Loucy (cell line): ENCODE results near the gene PRDM12.

Experiments
- H2AFZ ChIP-seq: fragments of 200-600 bp; sonication (generic); 2 replicates; pipeline ENCODE4 v1.6.0; 2016; ENCODE audit warnings: antibody characterized with exemption, mild to moderate bottlenecking, low read length, moderate library complexity
- H3F3A ChIP-seq: fragments of 200-600 bp; 2 replicates; pipeline ENCODE4 v1.6.0; 2016; ENCODE audit warnings: antibody characterized with exemption, low read depth, mild to moderate bottlenecking
- H3K27me3 ChIP-seq: fragments of 200-600 bp; sonication (generic); 2 replicates; pipeline ENCODE4 v1.6.1; 2014; ENCODE audit warnings: low read length, mild to moderate bottlenecking; ENCODE audit not compliant: insufficient read depth, poor library complexity, severe bottlenecking
- H3K36me3 ChIP-seq: fragments of 200-600 bp; sonication (generic); 2 replicates; pipeline ENCODE4 v1.6.1; 2016; ENCODE audit warnings: low read length; ENCODE audit not compliant: insufficient read depth
- H3K4me1 ChIP-seq: fragments of 200-600 bp; sonication (generic); 2 replicates; pipeline ENCODE4 v1.5.1; 2014; ENCODE audit warnings: low read length, mild to moderate bottlenecking; ENCODE audit not compliant: insufficient read depth, poor library complexity, severe bottlenecking
- H3K4me2 ChIP-seq: fragments of 200-600 bp; sonication (generic); 2 replicates; pipeline ENCODE4 v1.6.0; 2014; ENCODE audit warnings: antibody characterized with exemption, low read length, low read depth, mild to moderate bottlenecking; ENCODE audit not compliant: poor library complexity, severe bottlenecking
- H3K4me3 ChIP-seq: fragments of 200-600 bp; sonication (generic); 2 replicates; pipeline ENCODE4 v1.5.1; 2014; ENCODE audit warnings: low read length, mild to moderate bottlenecking, mixed read lengths; ENCODE audit not compliant: poor library complexity, severe bottlenecking
- H3K79me2 ChIP-seq: fragments of 200-600 bp; sonication (generic); 2 replicates; pipeline ENCODE4 v1.6.1; 2014; ENCODE audit warnings: low read length; ENCODE audit not compliant: insufficient read depth
- H3K9ac ChIP-seq: fragments of 200-600 bp; sonication (generic); 2 replicates; pipeline ENCODE4 v1.6.0; 2014; ENCODE audit warnings: mild to moderate bottlenecking, low read depth, low read length, moderate library complexity; ENCODE audit not compliant: poor library complexity, severe bottlenecking
- H3K9me2 ChIP-seq: fragments of 200-600 bp; sonication (generic); replicated peaks from 2 replicates; pipeline ENCODE4 v1.6.1; 2016; ENCODE audit warnings: low read depth, low read length, mixed read lengths
- H3K9me3 ChIP-seq: fragments of 200-600 bp; sonication (generic); 2 replicates; pipeline ENCODE4 v1.6.1; 2014; ENCODE audit warnings: mild to moderate bottlenecking, antibody characterized with exemption, low read length, low read depth; ENCODE audit not compliant: insufficient read depth
- H4K20me1 ChIP-seq: fragments of 200-600 bp; sonication (generic); 2 replicates; pipeline ENCODE4 v1.6.0; 2014; ENCODE audit warnings: antibody characterized with exemption, low read length, mild to moderate bottlenecking; ENCODE audit not compliant: insufficient read depth, poor library complexity, severe bottlenecking
- CTCF ChIP-seq: fragments of 200-600 bp; sonication (generic); conservative IDR thresholded peaks from 2 replicates; pipeline ENCODE4 v1.5.1; 2014; ENCODE audit warnings: mild to moderate bottlenecking, antibody characterized with exemption, low read length
- EZH2phosphoT487 ChIP-seq: fragments of 200-600 bp; IDR thresholded peaks from 2 replicates; pipeline ENCODE4 v1.6.1; 2018; ENCODE audit warnings: antibody characterized with exemption, mild to moderate bottlenecking, moderate library complexity, borderline replicate concordance

PRDM12 gene

GRCh38 chr9:130636648-130637020, 27.8 kb upstream of the PRDM12 start:
- Histone ChIP-seq H3K36me3 (peaks cover 4% of the 10 kb centered on the region; the same call in 1 of the 2 replicates), H3K79me2 (no peaks in the 10 kb centered on the region), H2AFZ (no peak overlapping the region), H3K4me3 (no peak overlapping the region), H3K4me1 (no peaks in the 10 kb centered on the region), H3K9me3 (no peaks in the 10 kb centered on the region), H3K9ac (no peak overlapping the region), H3K4me2 (no peak overlapping the region), H3K27me3 (no peaks in the 10 kb centered on the region), H3K9me2 (no peaks in the 10 kb centered on the region), H4K20me1 (no peaks in the 10 kb centered on the region), H3F3A (no peaks in the 10 kb centered on the region)
- TF ChIP-seq CTCF = no peak
- no peak for TF ChIP-seq EZH2phosphoT487

- Histone ChIP-seq H3K4me3 (no peak overlapping the region), H3K79me2 (no peaks in the 10 kb centered on the region), H2AFZ (no peak overlapping the region), H3K9me2 (no peaks in the 10 kb centered on the region), H3K36me3 (no peaks in the 10 kb centered on the region; the same call in 1 of the 2 replicates), H3K9ac (no peak overlapping the region), H3F3A (no peaks in the 10 kb centered on the region), H3K4me1 (no peaks in the 10 kb centered on the region), H4K20me1 (no peaks in the 10 kb centered on the region), H3K27me3 (no peaks in the 10 kb centered on the region), H3K9me3 (no peaks in the 10 kb centered on the region), H3K4me2 (no peak overlapping the region)
- no peak for TF ChIP-seq EZH2phosphoT487
- TF ChIP-seq CTCF = no peak
These were observed 25.9 kb upstream of the PRDM12 start for GRCh38 chr9:130638284-130639123.

- no peaks in the 10 kb centered on the region for H3K27me3 ChIP-seq
- no peaks in the 10 kb centered on the region for H3F3A ChIP-seq
- no peak overlapping the region for H3K4me2 ChIP-seq
- H3K9ac ChIP-seq = no peak overlapping the region
- H3K9me2 ChIP-seq = no peaks in the 10 kb centered on the region
- no peaks in the 10 kb centered on the region for H3K79me2 ChIP-seq
- no peaks in the 10 kb centered on the region for H3K9me3 ChIP-seq
- H4K20me1 ChIP-seq = no peaks in the 10 kb centered on the region
- H3K4me3 ChIP-seq = no peak overlapping the region
- TF ChIP-seq EZH2phosphoT487 = no peak
- no peak for TF ChIP-seq CTCF
- no peak overlapping the region for H2AFZ ChIP-seq
- no peaks in the 10 kb centered on the region for H3K4me1 ChIP-seq
- H3K36me3 ChIP-seq = no peaks in the 10 kb centered on the region; the same call in 1 of the 2 replicates
These were observed 25.1 kb upstream of the PRDM12 start for GRCh38 chr9:130639124-130639765.
